Esophagus squamous epithelium (tissue), 5 donors: ENCODE results near the gene LRCOL1. TPM values are rescaled to one million over a fixed set of nuclear protein-coding genes. Genes with fewer than 3 reads are reported as not detected.

Source experiments
- DNase-seq: peaks from one replicate; lab custom pipeline; 2025; lab: John Stamatoyannopoulos, UW
- H3K27ac ChIP-seq, 4 donors: fragments of 200-600 bp; sonication (generic); one replicate each; pipeline ENCODE4 v1.5.1; 2016 to 2019; ENCODE audit warnings: mild to moderate bottlenecking in 1 of 4
- H3K27me3 ChIP-seq, 4 donors: fragments of 200-600 bp; sonication (generic); 1 replicate in 3 of 4; 2 replicates in 1 of 4; pipeline versions ENCODE4 v1.5.1 to v1.6.0; 2017 to 2021; ENCODE audit warnings: antibody characterized with exemption in 1 of 4
- H3K36me3 ChIP-seq, 3 donors: fragments of 200-600 bp; sonication (generic); one replicate each; pipeline ENCODE4 v1.5.1; 2016 to 2019
- H3K4me1 ChIP-seq, 3 donors: fragments of 200-600 bp; sonication (generic); one replicate each; pipeline ENCODE4 v1.5.1; 2017 to 2019
- H3K4me3 ChIP-seq, 4 donors: fragments of 200-600 bp; sonication (generic); 1 replicate in 3 of 4; 2 replicates in 1 of 4; pipeline ENCODE4 v1.5.1; 2016 to 2019; ENCODE audit warnings: mild to moderate bottlenecking in 2 of 4, moderate library complexity in 1 of 4
- H3K9me3 ChIP-seq, 3 donors: fragments of 200-600 bp; sonication (generic); one replicate each; pipeline ENCODE4 v1.5.1; 2016 to 2019
- CTCF ChIP-seq, 6 experiments: fragments of 450-650 bp in 4 of 6; fragments of 200-600 bp in 2 of 6; sonication (generic) in 2 of 6; IDR thresholded peaks; one replicate each; pipeline ENCODE4 v1.5.1; 2016 to 2019; ENCODE audit warnings: antibody characterized with exemption in 6 of 6, mild to moderate bottlenecking in 4 of 6, moderate library complexity in 4 of 6
- POLR2A ChIP-seq, 4 donors: fragments of 450-650 bp; IDR thresholded peaks; one replicate each; pipeline ENCODE4 v1.6.1; 2017; ENCODE audit warnings: antibody characterized with exemption in 4 of 4, mild to moderate bottlenecking in 4 of 4, moderate library complexity in 3 of 4
- WGBS, 2 donors: methylation state at CpG; one replicate each; pipeline ENCODE4 v1.1.5; 2018; 5-methylcytosine and 5-hydroxymethylcytosine counted together
- intact Hi-C: fragments of 100-400 bp; cut with DNase I; formaldehyde crosslinking; loops from one replicate; pipeline ENCODE4 v1.15.0; 2022
- total RNA-seq, 4 donors: library from RNA; depleted of rRNA; stranded (reverse); fragments of >200 nt; gene quantifications; one replicate each; pipeline ENCODE4 v1.1.0, GENCODE V29; 2016
- donor health status: DM: yes; HTN: yes; CAD: no.

The LRCOL1 gene
- total RNA-seq, 4 donors from 2014 or later, result 1.5 TPM; not detected in 3

- no peaks in the 10 kb centered on the region for H3K36me3 ChIP-seq
- TF ChIP-seq POLR2A (IDR thresholded peaks at IDR 0.05) (no peak), CTCF (IDR thresholded peaks at IDR 0.05) (no peak)
- WGBS, 2 donors, result 75 to 81% methylated on average over 10 to 22 of the region's 33 CpGs
- peak overlapping the region in 2 of 4 donors; percentile 15 to 40 for H3K4me3 ChIP-seq
- intact Hi-C loops, result loop anchor here (5.0 kb wide), 1 partner anchor 194 kb away; no protein-coding TSS in a partner anchor
- DNase-seq, result no peak
- H3K27me3 ChIP-seq, result peaks cover 0 to 74% (median 6%) of the 10 kb centered on the region in 4 donors
- peaks cover 0 to 4% (median 3%) of the 10 kb centered on the region in 3 donors for H3K9me3 ChIP-seq
- no peak overlapping the region for H3K27ac ChIP-seq
- peaks cover 0 to 20% (median 6%) of the 10 kb centered on the region in 3 donors for H3K4me1 ChIP-seq
These were observed 652 bp upstream of the LRCOL1 start for GRCh38 chr12:132610866-132611602.

GRCh38 chr12:132608231-132609171 is 1.9 kb downstream of the LRCOL1 start:
- intact Hi-C loops, result no loop called here
- TF ChIP-seq CTCF (IDR thresholded peaks at IDR 0.05), result no peak
- no peak for TF ChIP-seq POLR2A (IDR thresholded peaks at IDR 0.05)

GRCh38 chr12:132606927-132607326 is 3.5 kb downstream of the LRCOL1 start:
- 67 to 98% methylated on average over 6 to 13 of the region's 19 CpGs for WGBS, 2 donors
- intact Hi-C loops, result no loop called here
- Histone ChIP-seq H3K9me3 (peaks cover 0 to 3% (median 0%) of the 10 kb centered on the region in 3 donors), H3K27me3 (peaks cover 0 to 96% (median 5%) of the 10 kb centered on the region in 4 donors), H3K4me1 (peaks cover 0 to 29% (median 6%) of the 10 kb centered on the region in 3 donors), H3K4me3 (no peak overlapping the region), H3K27ac (no peak overlapping the region), H3K36me3 (no peaks in the 10 kb centered on the region)
- no peak for DNase-seq
- TF ChIP-seq POLR2A (IDR thresholded peaks at IDR 0.05), result no peak
- TF ChIP-seq CTCF (IDR thresholded peaks at IDR 0.05), result no peak

More at GRCh38 chr12:132608231-132609171, 1.9 kb downstream of the LRCOL1 start:
- peaks cover 0 to 88% (median 3%) of the 10 kb centered on the region in 4 donors for H3K27me3 ChIP-seq
- peaks cover 0 to 3% (median 0%) of the 10 kb centered on the region in 3 donors for H3K9me3 ChIP-seq
- no peak overlapping the region for H3K4me3 ChIP-seq
- DNase-seq, result no peak
- H3K36me3 ChIP-seq, result no peaks in the 10 kb centered on the region
- peaks cover 0 to 20% (median 6%) of the 10 kb centered on the region in 3 donors for H3K4me1 ChIP-seq
- peak overlapping the region in 2 of 4 donors; percentile 6 to 9 for H3K27ac ChIP-seq
- WGBS, 2 donors, result 56 to 58% methylated on average over 17 to 19 of the region's 25 CpGs

DNA sequence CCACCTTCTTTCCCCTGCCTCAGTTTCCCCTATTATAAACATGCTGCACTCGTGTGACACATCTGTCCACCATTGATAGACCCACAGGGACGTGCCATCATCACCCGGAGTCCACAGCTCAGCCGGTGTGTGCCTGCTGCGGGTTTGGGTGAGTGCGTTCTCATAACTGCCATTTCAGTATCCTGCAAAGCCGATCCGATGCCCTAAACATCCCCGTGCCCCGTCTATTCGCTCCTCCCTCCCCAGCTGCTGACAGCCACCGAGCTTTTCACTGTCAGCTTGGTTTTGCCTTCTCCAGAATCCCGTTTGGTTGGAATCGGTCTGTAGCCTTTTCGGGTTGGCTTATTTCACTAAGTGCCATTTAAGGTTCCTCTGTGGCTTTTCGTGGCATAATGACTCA is 3.9 kb downstream of the LRCOL1 start:
- Histone ChIP-seq H3K4me1 (peaks cover 0 to 33% (median 6%) of the 10 kb centered on the region in 3 donors), H3K27me3 (peaks cover 0 to 96% (median 5%) of the 10 kb centered on the region in 4 donors), H3K9me3 (peaks cover 0 to 1% (median 0%) of the 10 kb centered on the region in 3 donors), H3K27ac (no peak overlapping the region), H3K4me3 (no peak overlapping the region), H3K36me3 (no peaks in the 10 kb centered on the region)
- TF ChIP-seq CTCF (IDR thresholded peaks at IDR 0.05), result no peak
- no peak for TF ChIP-seq POLR2A (IDR thresholded peaks at IDR 0.05)
- intact Hi-C loops, result no loop called here
- no peak for DNase-seq
- WGBS, 2 donors, result 69 to 70% methylated on average over 16 of the region's 16 CpGs
